ENCODE data around the gene GSTK1. TPM values are rescaled to one million over a fixed set of nuclear protein-coding genes. Genes with fewer than 3 reads are reported as not detected.

The GSTK1 gene
- polyA plus RNA-seq, 12 donors: 72.2 to 111 (median 84.4) TPM; not detected in 1

- DNase-seq: no peak
These were observed 27.1 kb downstream of the GSTK1 start for GRCh38 chr7:143290293-143290692.

- no peak for DNase-seq
These were observed 29.6 kb downstream of the GSTK1 start for GRCh38 chr7:143292876-143293275.

GRCh38 chr7:143295870-143296269, 32.6 kb downstream of the GSTK1 start:
- DNase-seq: no peak

- DNase-seq: no peak
These were observed 33.4 kb downstream of the GSTK1 start for GRCh38 chr7:143296686-143297085.

- no peak for DNase-seq
These were observed 36.1 kb downstream of the GSTK1 start for GRCh38 chr7:143299346-143299745.

- DNase-seq: no peak
These were observed 36.6 kb downstream of the GSTK1 start for GRCh38 chr7:143299840-143300239.

GRCh38 chr7:143300959-143301935, 38.0 kb downstream of the GSTK1 start:
- DNase-seq: no peak

- no peak for DNase-seq
These were observed 40.5 kb downstream of the GSTK1 start for GRCh38 chr7:143303733-143304132.

- DNase-seq: no peak
These were observed 41.7 kb downstream of the GSTK1 start for GRCh38 chr7:143304938-143305337.

GRCh38 chr7:143305423-143306070, 42.3 kb downstream of the GSTK1 start:
- DNase-seq: no peak

GRCh38 chr7:143308632-143309031, 45.4 kb downstream of the GSTK1 start:
- DNase-seq: no peak

- no peak for DNase-seq
These were observed 50.9 kb downstream of the GSTK1 start for GRCh38 chr7:143314127-143314526.

GRCh38 chr7:143315776-143316175, 52.5 kb downstream of the GSTK1 start, which contains the start of gene CLCN1:
Gene CLCN1, plus strand, starts transcription at chr7:143316111. Its CDS starts 102 bp downstream, at chr7:143316213.
- no peak for DNase-seq

- no peak for DNase-seq
These were observed 53.3 kb downstream of the GSTK1 start for GRCh38 chr7:143316492-143316891.

- DNase-seq: no peak
These were observed 55.4 kb downstream of the GSTK1 start for GRCh38 chr7:143318661-143319060.

Other genes with a start within 250 kb of the GSTK1 start
- gene OR9A2, start 236.3 kb upstream of the GSTK1 start, polyA plus RNA-seq (ENCODE audit: insufficient read length in 12 of 12): not detected
- not detected for gene OR6V1, start 211.1 kb upstream of the GSTK1 start, polyA plus RNA-seq (ENCODE audit: insufficient read length in 12 of 12)
- gene PIP, start 131.4 kb upstream of the GSTK1 start, polyA plus RNA-seq (ENCODE audit: insufficient read length in 12 of 12): not detected
- not detected for gene TAS2R39, start 80.0 kb upstream of the GSTK1 start, polyA plus RNA-seq (ENCODE audit: insufficient read length in 12 of 12)
- not detected for gene TAS2R40, start 41.4 kb upstream of the GSTK1 start, polyA plus RNA-seq (ENCODE audit: insufficient read length in 12 of 12)
- 1 to 10 TPM in 4 of 12 donors, under 1 TPM in 6, not detected in 2; 0.53 to 4.1 (median 0.98) TPM for gene TMEM139, start 21.5 kb downstream of the GSTK1 start, polyA plus RNA-seq (ENCODE audit: insufficient read length in 12 of 12)
- 10 to 100 TPM; 19.8 to 99.7 (median 24.2) TPM for gene CASP2, start 24.9 kb downstream of the GSTK1 start, polyA plus RNA-seq (ENCODE audit: insufficient read length in 12 of 12)
- 1 to 10 TPM in 6 of 12 donors, under 1 TPM in 4, not detected in 2; 0.36 to 4.5 (median 1.9) TPM for gene CLCN1, start 52.7 kb downstream of the GSTK1 start, polyA plus RNA-seq (ENCODE audit: insufficient read length in 12 of 12)
- 10 to 100 TPM in 1 of 12 donors, 1 to 10 TPM in 10, not detected in 1; 1.6 to 10.3 (median 2.1) TPM for gene FAM131B, start 99.3 kb downstream of the GSTK1 start, polyA plus RNA-seq (ENCODE audit: insufficient read length in 12 of 12)
- 100 to 1,000 TPM in 11 of 12 donors, not detected in 1; 151 to 656 (median 188) TPM for gene ZYX, start 117.9 kb downstream of the GSTK1 start, polyA plus RNA-seq (ENCODE audit: insufficient read length in 12 of 12)
- gene EPHA1, start 145.4 kb downstream of the GSTK1 start, polyA plus RNA-seq (ENCODE audit: insufficient read length in 12 of 12): 10 to 100 TPM in 1 of 12 donors, 1 to 10 TPM in 9, not detected in 2; 1.5 to 15.4 (median 3.8) TPM
- gene TAS2R60, start 180.0 kb downstream of the GSTK1 start, polyA plus RNA-seq (ENCODE audit: insufficient read length in 12 of 12): not detected
- gene TAS2R41, start 214.4 kb downstream of the GSTK1 start, polyA plus RNA-seq (ENCODE audit: insufficient read length in 12 of 12): not detected

All from muscle of arm (tissue), 12 donors.